Keratinocyte (primary cell): ENCODE data around the gene P4HB. TPM values are rescaled to one million over a fixed set of nuclear protein-coding genes. Genes with fewer than 3 reads are reported as not detected.
A peak's percentile ranks its signal among the peaks of the same experiment; 100 is the strongest.

Source experiments
- DNase-seq: peaks from one replicate; pipeline ENCODE4 v3.0.0-alpha.2; 2011; ENCODE audit warnings: low read depth, missing footprints, low spot score
- FAIRE-seq: peaks from 2 replicates; lab custom pipeline; 2011; peaks lifted over from hg19 to GRCh38; lab: Jason Lieb, UNC
- H2AFZ ChIP-seq: 2 replicates; pipeline ENCODE4 v1.6.0; 2012; ENCODE audit warnings: low read length, control low read depth, inconsistent platforms; ENCODE audit not compliant: control insufficient read depth
- H3K27ac ChIP-seq: 2 replicates; pipeline ENCODE4 v1.5.1; 2011; ENCODE audit warnings: low read length; ENCODE audit not compliant: control insufficient read depth, insufficient read depth
- H3K27me3 ChIP-seq: 3 replicates; pipeline ENCODE4 v1.6.0; 2011; ENCODE audit warnings: low read length; ENCODE audit not compliant: control insufficient read depth, insufficient read depth; ENCODE audit errors: extremely low read depth
- H3K36me3 ChIP-seq, 2 experiments: 2 replicates in 1 of 2; 3 replicates in 1 of 2; pipeline ENCODE4 v1.5.1; 2011; ENCODE audit warnings: low read length in 2 of 2, mild to moderate bottlenecking in 1 of 2; ENCODE audit not compliant: control insufficient read depth in 2 of 2, insufficient read depth in 2 of 2; ENCODE audit errors: extremely low read depth in 1 of 2
- H3K4me1 ChIP-seq: 3 replicates; pipeline ENCODE4 v1.5.1; 2011; ENCODE audit warnings: low read length; ENCODE audit not compliant: control insufficient read depth, insufficient read depth; ENCODE audit errors: extremely low read depth
- H3K4me2 ChIP-seq: 3 replicates; pipeline ENCODE4 v1.6.0; 2011; ENCODE audit warnings: low read depth, low read length; ENCODE audit not compliant: control insufficient read depth, insufficient read depth; ENCODE audit errors: extremely low read depth
- H3K4me3 ChIP-seq, 3 experiments: fragments of 200-600 bp in 1 of 3; sonication (generic) in 1 of 3; 2 replicates in 2 of 3; 3 replicates in 1 of 3; pipeline ENCODE4 v1.5.1; 2011 to 2016; ENCODE audit warnings: low read length in 3 of 3, mild to moderate bottlenecking in 3 of 3, control low read depth in 2 of 3, inconsistent platforms in 1 of 3, low read depth in 1 of 3, mixed read lengths in 1 of 3, mixed run types in 1 of 3, moderate library complexity in 1 of 3; ENCODE audit not compliant: control insufficient read depth in 2 of 3, insufficient read depth in 2 of 3; ENCODE audit errors: extremely low read depth in 1 of 3
- H3K79me2 ChIP-seq: 2 replicates; pipeline ENCODE4 v1.6.0; 2012; ENCODE audit warnings: low read length; ENCODE audit not compliant: control insufficient read depth, insufficient read depth
- H3K9ac ChIP-seq: 3 replicates; pipeline ENCODE4 v1.6.0; 2011; ENCODE audit warnings: low read length; ENCODE audit not compliant: control insufficient read depth, insufficient read depth; ENCODE audit errors: extremely low read depth
- H3K9me1 ChIP-seq: 3 replicates; pipeline ENCODE4 v1.6.0; 2011; ENCODE audit warnings: low read length; ENCODE audit not compliant: control insufficient read depth, insufficient read depth; ENCODE audit errors: extremely low read depth
- H3K9me3 ChIP-seq: 2 replicates; pipeline ENCODE4 v1.5.1; 2012; ENCODE audit warnings: low read depth, low read length; ENCODE audit not compliant: control insufficient read depth
- H4K20me1 ChIP-seq: 3 replicates; pipeline ENCODE4 v1.6.0; 2011; ENCODE audit warnings: low read length; ENCODE audit not compliant: control insufficient read depth, insufficient read depth; ENCODE audit errors: extremely low read depth
- EZH2 ChIP-seq: IDR thresholded peaks from one replicate; pipeline ENCODE4 v1.6.1; 2012; ENCODE audit warnings: inconsistent platforms, mild to moderate bottlenecking, low read length, moderate library complexity
- dilution Hi-C: fragments of 300-500 bp; cut with MboI; formaldehyde crosslinking; loops from one replicate; pipeline ENCODE4 v1.7.0; 2020; ENCODE audit warnings: low sequenced_read_pairs; ENCODE audit not compliant: extremely low pct_ligation_motif_present
- polyA plus RNA-seq, 5 experiments: library from polyadenylated mRNA; depleted of rRNA in 3 of 5; stranded (reverse) in 3 of 5; stranded (forward) in 1 of 5; unstranded in 1 of 5; fragments of >200 nt; gene quantifications; 1 replicate in 1 of 5; 2 replicates in 3 of 5; 3 replicates in 1 of 5; pipeline versions ENCODE4 v1.2.1 to v1.2.3, GENCODE V29; 2011 to 2012; ENCODE audit warnings: missing spikeins in 2 of 5, low read depth in 1 of 5, low replicate concordance in 1 of 5
- TF ChIP-seq, protein P1 (sequence below), 3 experiments: IDR thresholded peaks in 1 of 3; conservative IDR thresholded peaks in 1 of 3; optimal IDR thresholded peaks in 1 of 3; 2 replicates in 2 of 3; 3 replicates in 1 of 3; pipeline versions ENCODE3 to v1.5.1; 2011; ENCODE audit warnings: low read length in 3 of 3, mild to moderate bottlenecking in 3 of 3, moderate library complexity in 2 of 3, control low read depth in 1 of 3, inconsistent platforms in 1 of 3; ENCODE audit not compliant: insufficient read depth in 2 of 3; ENCODE audit errors: extremely low read depth in 1 of 3

Gene P4HB
- polyA plus RNA-seq, 1 donor (not counting 4 experiments of a cell fraction or from before 2014, with no cell fraction given), result 149 TPM

DNA sequence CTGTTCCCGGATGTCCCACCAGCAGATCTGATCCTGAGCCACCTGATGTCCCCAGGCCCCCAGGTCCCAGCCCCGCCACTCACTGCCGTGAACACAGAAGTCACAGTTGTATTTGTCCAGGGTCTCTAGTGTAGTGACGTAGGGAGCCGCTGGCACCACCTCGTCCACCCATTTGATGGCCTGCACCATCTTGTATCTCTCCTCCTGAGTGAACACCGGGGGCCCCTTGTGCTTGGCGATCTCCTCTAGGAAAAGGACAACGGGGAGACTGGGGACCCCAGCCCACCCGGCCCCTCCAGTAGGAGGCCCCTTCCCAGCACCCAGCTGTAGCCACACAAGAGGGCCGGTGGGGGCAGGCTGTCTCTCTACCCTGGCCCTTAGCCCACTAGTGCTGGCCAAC, 48.5 kb upstream of the P4HB start:
- Histone ChIP-seq H3K27ac (no peak overlapping the region), H2AFZ (no peak overlapping the region), H4K20me1 (peaks cover 3% of the 10 kb centered on the region), H3K4me2 (no peak overlapping the region), H3K79me2 (peaks cover 17% of the 10 kb centered on the region), H3K4me3 (no peak overlapping the region), H3K4me1 (peaks cover 24% of the 10 kb centered on the region), H3K9ac (no peak overlapping the region), H3K36me3 (peaks cover 28 to 32% of the 10 kb centered on the region in 2 experiments), H3K9me1 (peaks cover 7% of the 10 kb centered on the region), H3K9me3 (no peaks in the 10 kb centered on the region), H3K27me3 (no peaks in the 10 kb centered on the region)
- FAIRE-seq, result no peak
- no peak for DNase-seq
- dilution Hi-C loops, result no loop called here
- TF ChIP-seq, protein P1, sequence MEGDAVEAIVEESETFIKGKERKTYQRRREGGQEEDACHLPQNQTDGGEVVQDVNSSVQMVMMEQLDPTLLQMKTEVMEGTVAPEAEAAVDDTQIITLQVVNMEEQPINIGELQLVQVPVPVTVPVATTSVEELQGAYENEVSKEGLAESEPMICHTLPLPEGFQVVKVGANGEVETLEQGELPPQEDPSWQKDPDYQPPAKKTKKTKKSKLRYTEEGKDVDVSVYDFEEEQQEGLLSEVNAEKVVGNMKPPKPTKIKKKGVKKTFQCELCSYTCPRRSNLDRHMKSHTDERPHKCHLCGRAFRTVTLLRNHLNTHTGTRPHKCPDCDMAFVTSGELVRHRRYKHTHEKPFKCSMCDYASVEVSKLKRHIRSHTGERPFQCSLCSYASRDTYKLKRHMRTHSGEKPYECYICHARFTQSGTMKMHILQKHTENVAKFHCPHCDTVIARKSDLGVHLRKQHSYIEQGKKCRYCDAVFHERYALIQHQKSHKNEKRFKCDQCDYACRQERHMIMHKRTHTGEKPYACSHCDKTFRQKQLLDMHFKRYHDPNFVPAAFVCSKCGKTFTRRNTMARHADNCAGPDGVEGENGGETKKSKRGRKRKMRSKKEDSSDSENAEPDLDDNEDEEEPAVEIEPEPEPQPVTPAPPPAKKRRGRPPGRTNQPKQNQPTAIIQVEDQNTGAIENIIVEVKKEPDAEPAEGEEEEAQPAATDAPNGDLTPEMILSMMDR (optimal IDR thresholded peaks at IDR 0.05 in 1 of 3, IDR thresholded peaks at IDR 0.05 in 1 of 3, conservative IDR thresholded peaks at IDR 0.05 in 1 of 3; ENCODE audit: extremely low read depth in 1 of 3, insufficient read depth in 2 of 3, low read length in 3 of 3), result no peak
- TF ChIP-seq EZH2, result no peak

DNA sequence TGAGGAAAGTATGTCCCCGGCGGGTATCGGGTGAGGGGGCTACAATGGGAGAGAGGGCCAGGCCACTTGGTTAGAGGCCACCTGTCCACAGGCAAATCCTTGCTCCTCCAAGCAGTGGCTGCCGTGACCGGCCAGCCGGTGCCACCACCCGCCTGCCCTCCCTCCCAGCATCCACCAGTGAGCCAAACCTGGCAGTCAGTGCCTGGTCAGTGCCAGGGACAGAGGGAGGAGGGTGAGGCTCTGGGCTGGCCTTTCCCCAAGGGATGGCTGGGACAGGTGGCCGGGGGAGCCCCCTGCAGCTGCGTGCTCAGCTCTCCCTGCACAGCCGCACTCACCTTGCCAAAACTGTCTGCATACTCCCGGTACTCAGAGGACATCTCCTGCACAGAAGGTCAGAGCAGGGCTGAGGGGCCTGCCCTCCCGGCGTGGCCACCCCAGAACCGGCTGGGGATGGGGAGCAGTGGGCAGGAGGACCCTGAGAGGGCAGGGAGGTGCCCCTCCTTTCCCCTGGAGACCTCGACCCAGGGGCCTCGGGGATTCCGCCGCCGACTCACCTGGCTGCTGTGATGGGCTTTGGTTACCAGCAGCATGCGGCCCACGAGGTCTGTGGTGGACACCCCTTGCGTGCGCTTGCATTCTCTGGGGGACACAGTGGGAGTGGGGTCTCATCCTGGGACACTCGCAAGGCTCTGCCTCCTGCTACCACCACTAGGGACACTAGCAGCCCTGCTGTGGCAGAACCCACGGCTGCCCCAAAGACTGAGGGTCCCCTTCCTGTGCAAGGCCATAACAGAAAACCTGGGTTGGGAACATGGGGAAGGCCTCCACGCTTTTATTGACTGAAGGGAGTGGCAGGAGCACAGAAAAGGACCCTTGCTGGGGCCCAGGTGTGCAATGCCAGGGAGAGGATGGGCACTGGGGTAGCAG, 47.1 kb upstream of the P4HB start:
- Histone ChIP-seq H3K4me3 (no peak overlapping the region), H3K27me3 (no peaks in the 10 kb centered on the region), H2AFZ (no peak overlapping the region), H3K9me3 (no peaks in the 10 kb centered on the region), H3K4me1 (peaks cover 18% of the 10 kb centered on the region), H4K20me1 (no peaks in the 10 kb centered on the region), H3K36me3 (peaks cover 25 to 29% of the 10 kb centered on the region in 2 experiments), H3K9ac (no peak overlapping the region), H3K4me2 (no peak overlapping the region), H3K27ac (no peak overlapping the region), H3K9me1 (peaks cover 3% of the 10 kb centered on the region), H3K79me2 (peaks cover 17% of the 10 kb centered on the region)
- dilution Hi-C loops, result no loop called here
- FAIRE-seq, result no peak
- no peak for TF ChIP-seq EZH2
- TF ChIP-seq, protein P1 (optimal IDR thresholded peaks at IDR 0.05 in 1 of 3, IDR thresholded peaks at IDR 0.05 in 1 of 3, conservative IDR thresholded peaks at IDR 0.05 in 1 of 3; ENCODE audit: extremely low read depth in 1 of 3, insufficient read depth in 2 of 3, low read length in 3 of 3), result peak in 1 of 3 experiments; percentile 20
- no peak for DNase-seq
